Adrenal gland (tissue), 12 donors: Measurements from ENCODE around the gene ST7. TPM values are rescaled to one million over a fixed set of nuclear protein-coding genes. Genes with fewer than 3 reads are reported as not detected.

ENCODE experiments used
- DNase-seq, 7 donors: peaks; one replicate each; pipeline ENCODE4 v3.0.0-alpha.2; 2019 to 2020
- H3K27ac ChIP-seq, 5 donors: fragments of 200-600 bp; sonication (generic) in 4 of 5; 1 replicate in 3 of 5; 2 replicates in 2 of 5; pipeline versions ENCODE4 v1.5.1 to v1.8.0; 2016 to 2020; ENCODE audit warnings: mild to moderate bottlenecking in 1 of 5
- H3K27me3 ChIP-seq: fragments of 200-600 bp; 2 replicates; pipeline ENCODE4 v1.8.0; 2021
- H3K36me3 ChIP-seq, 2 donors: fragments of 200-600 bp; replicated peaks in 1 of 2; 1 replicate in 1 of 2; 2 replicates in 1 of 2; pipeline versions ENCODE4 v1.5.1 to v1.8.0; 2018 to 2022
- H3K4me1 ChIP-seq, 2 donors: fragments of 200-600 bp; replicated peaks in 1 of 2; 1 replicate in 1 of 2; 2 replicates in 1 of 2; pipeline versions ENCODE4 v1.5.1 to v1.8.0; 2018 to 2021
- H3K4me3 ChIP-seq, 4 donors: fragments of 200-600 bp; sonication (generic) in 3 of 4; one replicate each; pipeline ENCODE4 v1.5.1; 2016 to 2018
- H3K9me3 ChIP-seq, 3 donors: fragments of 200-600 bp; sonication (generic) in 1 of 3; replicated peaks in 1 of 3; 1 replicate in 2 of 3; 2 replicates in 1 of 3; pipeline versions ENCODE4 v1.5.1 to v1.8.0; 2016 to 2021
- POLR2A ChIP-seq, 2 donors: fragments of 450-650 bp; IDR thresholded peaks; one replicate each; pipeline ENCODE4 v1.6.1; 2017; ENCODE audit warnings: antibody characterized with exemption in 2 of 2, mild to moderate bottlenecking in 2 of 2, moderate library complexity in 1 of 2
- WGBS, 4 donors: extraction: QIAGEN DNeasy Blood & Tissue Kit in 2 of 4; methylation state at CpG; one replicate each; pipeline versions ENCODE4 v1.1.5 to v1.1.7; 2013 to 2017; 5-methylcytosine and 5-hydroxymethylcytosine counted together
- intact Hi-C, 2 donors: fragments of 100-400 bp; cut with DNase I; formaldehyde crosslinking; loops; one replicate each; pipeline versions ENCODE4 v1.14.1 to v1.15.0; 2022 to 2023
- polyA plus RNA-seq, 3 donors: library from polyadenylated mRNA; stranded (reverse); fragments of 200-250 nt in 2 of 3; fragments of 350-450 nt in 1 of 3; fragmentation: Illumina TruSeq in 1 of 3; extraction: RNeasy Lipid Tissue Mini Kit (QIAGEN cat#74804) in 1 of 3; gene quantifications; one replicate each; pipeline ENCODE4 v1.2.3, GENCODE V29; 2013 to 2014
- total RNA-seq, 9 donors: library from RNA; depleted of rRNA in 4 of 9; stranded (reverse); fragments of >200 nt in 4 of 9; fragments of 120-200 nt in 1 of 9; fragmentation: NEBNext Ultra II Directional in 1 of 9; extraction: Animal tissue kit (Norgen Biotek cat#: 25700) in 1 of 9; gene quantifications; one replicate each; pipeline versions ENCODE4 v1.1.0 to v1.2.4, GENCODE V29; 2013 to 2023
- TF ChIP-seq, protein P1 (sequence below), 6 experiments: fragments of 450-650 bp in 4 of 6; fragments of 200-600 bp in 2 of 6; sonication (generic) in 1 of 6; IDR thresholded peaks; 1 replicate in 5 of 6; 2 replicates in 1 of 6; pipeline versions ENCODE4 v1.5.1 to v1.8.0; 2016 to 2021; ENCODE audit warnings: antibody characterized with exemption in 6 of 6, mild to moderate bottlenecking in 2 of 6, moderate library complexity in 1 of 6
- donor health status: healthy with polysubstance abuse.
- donor health status: Bipolar disorder and iron deficiency.
- donor health status: DM: yes; HTN: yes; CAD: no.
- donor health status: DM: no; HTN: no; CAD: no.
- donor health status: DM: no; HTN: no; CAD: no.
- donor health status: DM: yes; HTN: yes; CAD: no.

ST7 gene
- total and polyA plus RNA-seq, 12 donors, result 15.7 to 69.9 (median 33.1) TPM

DNA sequence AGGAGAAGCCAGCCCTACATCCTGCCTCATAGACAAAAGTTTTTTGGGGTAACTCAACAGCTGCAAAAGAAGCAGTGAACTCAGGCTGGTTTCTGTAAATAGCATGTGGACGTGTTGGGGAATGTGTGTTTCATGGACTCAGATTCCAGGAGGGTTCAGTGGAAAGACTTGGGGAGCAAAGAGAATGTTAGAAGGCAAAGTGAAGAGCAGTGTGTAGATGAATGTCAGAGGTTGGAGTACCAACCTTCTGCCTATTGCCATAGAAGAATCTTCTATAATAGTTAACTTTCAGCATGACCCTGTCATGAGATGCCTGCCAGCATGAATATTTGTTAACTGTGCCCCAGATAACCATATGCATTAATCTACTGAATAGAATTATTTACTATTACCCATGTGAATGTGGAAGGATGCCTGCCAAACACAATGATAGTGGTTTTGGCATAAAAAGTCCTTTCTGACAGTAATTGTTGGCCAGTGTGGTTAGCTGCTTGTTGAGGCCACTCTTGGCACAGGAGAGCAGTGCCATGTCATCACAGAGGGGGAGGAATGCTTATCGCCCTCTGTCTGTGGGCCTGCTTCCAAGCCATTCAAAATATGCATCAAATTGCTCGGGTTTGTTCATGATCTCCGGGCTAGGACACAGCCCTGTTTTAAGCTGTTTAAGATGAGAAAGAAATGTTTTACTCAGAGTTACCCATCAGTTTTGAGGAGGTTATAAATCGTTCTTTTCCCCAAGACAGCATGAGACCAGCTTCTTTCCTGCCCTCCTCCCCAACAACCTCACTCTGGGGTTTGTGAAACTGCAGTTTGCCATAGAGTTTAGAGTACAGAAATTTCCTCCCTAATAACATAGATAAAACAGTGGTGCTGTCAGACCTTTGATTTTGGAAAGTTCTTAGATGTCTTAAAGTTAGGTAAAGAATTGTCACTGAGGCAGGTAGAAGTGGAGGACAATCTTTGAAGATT is 204.2 kb downstream of the ST7 start:
- no peaks in the 10 kb centered on the region for H3K27me3 ChIP-seq
- WGBS, 4 donors, result 31 to 35% (median 31%) methylated on average over 5 of the region's 5 CpGs
- no peak for TF ChIP-seq POLR2A (IDR thresholded peaks at IDR 0.05)
- TF ChIP-seq, protein P1, sequence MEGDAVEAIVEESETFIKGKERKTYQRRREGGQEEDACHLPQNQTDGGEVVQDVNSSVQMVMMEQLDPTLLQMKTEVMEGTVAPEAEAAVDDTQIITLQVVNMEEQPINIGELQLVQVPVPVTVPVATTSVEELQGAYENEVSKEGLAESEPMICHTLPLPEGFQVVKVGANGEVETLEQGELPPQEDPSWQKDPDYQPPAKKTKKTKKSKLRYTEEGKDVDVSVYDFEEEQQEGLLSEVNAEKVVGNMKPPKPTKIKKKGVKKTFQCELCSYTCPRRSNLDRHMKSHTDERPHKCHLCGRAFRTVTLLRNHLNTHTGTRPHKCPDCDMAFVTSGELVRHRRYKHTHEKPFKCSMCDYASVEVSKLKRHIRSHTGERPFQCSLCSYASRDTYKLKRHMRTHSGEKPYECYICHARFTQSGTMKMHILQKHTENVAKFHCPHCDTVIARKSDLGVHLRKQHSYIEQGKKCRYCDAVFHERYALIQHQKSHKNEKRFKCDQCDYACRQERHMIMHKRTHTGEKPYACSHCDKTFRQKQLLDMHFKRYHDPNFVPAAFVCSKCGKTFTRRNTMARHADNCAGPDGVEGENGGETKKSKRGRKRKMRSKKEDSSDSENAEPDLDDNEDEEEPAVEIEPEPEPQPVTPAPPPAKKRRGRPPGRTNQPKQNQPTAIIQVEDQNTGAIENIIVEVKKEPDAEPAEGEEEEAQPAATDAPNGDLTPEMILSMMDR (IDR thresholded peaks at IDR 0.05), result peak in 5 of 6 experiments; percentile 17 to 36 (median 24)
- H3K4me3 ChIP-seq, result no peak overlapping the region
- H3K4me1 ChIP-seq, result peaks cover 3 to 22% of the 10 kb centered on the region in 2 donors
- H3K9me3 ChIP-seq, result no peaks in the 10 kb centered on the region
- peak; percentile 55 to 92 (median 88) for DNase-seq
- intact Hi-C loops, result no loop called here
- H3K36me3 ChIP-seq, result no peaks in the 10 kb centered on the region
- H3K27ac ChIP-seq, result peak overlapping the region in 4 of 5 donors; percentile 3 to 36 (median 32)

DNA sequence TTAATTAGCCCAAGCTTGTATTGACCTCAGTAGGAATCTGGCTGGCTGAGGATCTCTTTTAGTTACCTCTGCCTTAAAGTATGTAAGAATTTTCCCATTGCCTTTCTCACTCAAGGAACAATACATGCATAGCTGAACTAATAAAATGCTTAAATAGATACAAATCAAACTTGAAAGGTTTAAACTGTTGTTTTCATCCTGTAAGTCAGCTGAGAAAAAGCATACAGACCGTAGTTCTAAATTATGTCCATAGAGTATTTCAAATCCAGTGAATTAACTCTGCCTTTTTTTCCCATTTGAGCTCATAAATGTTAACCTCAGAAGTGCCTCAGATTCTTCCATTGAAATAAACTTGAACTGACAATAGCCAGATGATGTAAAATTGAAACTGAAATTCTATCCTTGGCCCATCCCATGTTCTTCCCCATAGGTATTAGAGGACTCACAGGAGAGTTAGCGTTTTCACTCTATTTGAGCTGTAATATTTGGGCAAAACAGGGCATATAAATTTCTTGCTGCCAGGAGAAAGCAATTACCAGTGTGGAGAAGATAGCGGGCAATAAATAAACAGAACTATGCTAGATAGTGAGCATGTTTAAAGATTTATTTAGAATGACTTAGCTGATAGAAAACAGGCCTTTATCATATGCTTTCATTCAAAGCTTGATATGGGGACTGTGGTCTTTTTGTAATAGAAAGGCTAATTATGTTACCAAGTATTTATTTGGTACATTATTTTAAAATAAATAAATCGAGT is 205.8 kb downstream of the ST7 start:
- H3K4me1 ChIP-seq, result peaks cover 3 to 22% of the 10 kb centered on the region in 2 donors
- no peak for DNase-seq
- no peaks in the 10 kb centered on the region for H3K27me3 ChIP-seq
- no peak overlapping the region for H3K27ac ChIP-seq
- 87 to 91% (median 88%) methylated on average over 4 of the region's 4 CpGs for WGBS, 4 donors
- TF ChIP-seq, protein P1 (IDR thresholded peaks at IDR 0.05), result no peak
- no peak for TF ChIP-seq POLR2A (IDR thresholded peaks at IDR 0.05)
- intact Hi-C loops, result no loop called here
- no peaks in the 10 kb centered on the region for H3K9me3 ChIP-seq
- no peaks in the 10 kb centered on the region for H3K36me3 ChIP-seq
- no peak overlapping the region for H3K4me3 ChIP-seq

DNA sequence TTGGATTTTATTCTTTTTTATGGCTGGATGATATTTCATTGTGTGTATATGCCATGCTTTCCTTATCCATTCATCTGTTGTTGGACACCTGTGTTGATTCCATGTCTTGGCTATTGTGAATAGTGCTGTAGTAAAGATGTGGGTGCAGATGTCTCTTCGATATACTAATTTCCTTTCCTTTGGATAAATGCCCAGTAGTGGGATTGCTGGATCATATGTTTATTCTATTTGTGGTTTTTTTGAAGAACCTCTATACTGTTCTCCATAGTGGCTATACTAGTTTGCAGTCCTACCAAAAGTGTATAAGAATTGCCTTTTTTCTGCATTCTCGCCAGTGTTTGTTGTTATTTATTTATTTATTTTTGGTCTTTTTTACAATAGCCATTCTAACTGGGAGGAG is 209.8 kb downstream of the ST7 start:
- no peak for DNase-seq
- H3K27ac ChIP-seq, result no peak overlapping the region
- TF ChIP-seq POLR2A (IDR thresholded peaks at IDR 0.05), result no peak
- TF ChIP-seq, protein P1 (IDR thresholded peaks at IDR 0.05), result no peak
- H3K4me3 ChIP-seq, result no peak overlapping the region
- H3K4me1 ChIP-seq, result peaks cover 0 to 11% of the 10 kb centered on the region in 2 donors
- H3K9me3 ChIP-seq, result no peaks in the 10 kb centered on the region
- no peaks in the 10 kb centered on the region for H3K27me3 ChIP-seq
- H3K36me3 ChIP-seq, result no peaks in the 10 kb centered on the region
- WGBS, 4 donors, result 92 to 100% (median 96%) methylated on average over 2 of the region's 2 CpGs
- intact Hi-C loops, result no loop called here

DNA sequence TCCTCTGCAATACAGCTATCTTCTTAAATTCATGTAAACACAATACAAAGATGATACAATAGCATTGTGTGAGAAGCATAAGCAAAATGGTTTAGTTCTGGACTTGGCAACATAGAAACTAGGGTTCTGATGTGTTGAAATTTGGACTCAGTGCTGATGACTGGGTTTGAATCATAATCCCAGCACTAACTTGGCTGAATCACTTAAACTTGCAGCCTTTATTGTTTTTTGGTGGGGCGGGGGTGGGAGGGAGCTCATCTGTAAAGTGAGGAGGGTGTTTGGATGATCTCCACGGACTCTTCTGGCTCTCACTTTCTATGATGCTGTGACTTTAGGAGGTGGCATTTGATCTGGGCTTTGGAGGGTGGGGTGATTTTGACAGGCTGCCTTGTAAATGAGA is 211.3 kb downstream of the ST7 start:
- TF ChIP-seq, protein P1 (IDR thresholded peaks at IDR 0.05), result no peak
- no peak for TF ChIP-seq POLR2A (IDR thresholded peaks at IDR 0.05)
- Histone ChIP-seq H3K27ac (no peak overlapping the region), H3K4me3 (no peak overlapping the region), H3K4me1 (no peaks in the 10 kb centered on the region), H3K27me3 (no peaks in the 10 kb centered on the region), H3K36me3 (no peaks in the 10 kb centered on the region), H3K9me3 (no peaks in the 10 kb centered on the region)
- DNase-seq, result no peak
- 91 to 100% (median 93%) methylated on average over 2 of the region's 2 CpGs for WGBS, 4 donors
- intact Hi-C loops, result no loop called here
